ENCODE results near the gene NGF. TPM values are rescaled to one million over a fixed set of nuclear protein-coding genes. Genes with fewer than 3 reads are reported as not detected.

The NGF gene
- total and polyA plus RNA-seq, 8 donors, result 0.31 to 3.1 (median 1.8) TPM; not detected in 3

DNA sequence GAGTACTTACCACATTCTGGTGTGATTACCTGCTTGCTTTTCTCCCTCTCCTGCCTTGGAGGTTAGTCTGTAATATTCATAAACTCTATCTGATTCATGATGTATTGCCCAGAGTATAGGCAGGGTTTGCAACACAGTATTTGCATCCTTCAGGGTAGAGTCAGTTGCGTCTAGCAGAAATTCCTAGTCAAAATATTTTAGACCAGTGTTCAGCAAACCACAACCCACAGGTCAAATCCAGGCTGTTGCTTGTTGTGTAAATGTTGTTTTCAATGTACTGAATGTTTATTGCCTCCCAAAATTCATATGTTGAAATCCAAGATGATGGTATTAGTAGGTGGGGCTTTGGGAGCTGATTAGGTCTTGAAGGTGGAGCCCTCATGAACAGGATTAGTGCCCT is 82.9 kb downstream of the NGF start:
- intact Hi-C loops (cut with DNase I; ENCODE audit: low total_unique reads), result no loop called here
- H3K4me1 ChIP-seq, result no peaks in the 10 kb centered on the region
- H3K27ac ChIP-seq, result no peak overlapping the region
- no peaks in the 10 kb centered on the region for H3K36me3 ChIP-seq
- H3K9me3 ChIP-seq, result peaks cover 0 to 22% (median 15%) of the 10 kb centered on the region in 4 donors
- H3K27me3 ChIP-seq, result no peaks in the 10 kb centered on the region
- H3K4me3 ChIP-seq, result no peak overlapping the region
- no peak for TF ChIP-seq EP300 (IDR thresholded peaks at IDR 0.05)
- DNase-seq, result no peak
- WGBS, 5 donors, result 94 to 100% (median 97%) methylated on average over 1 of the region's 1 CpG

DNA sequence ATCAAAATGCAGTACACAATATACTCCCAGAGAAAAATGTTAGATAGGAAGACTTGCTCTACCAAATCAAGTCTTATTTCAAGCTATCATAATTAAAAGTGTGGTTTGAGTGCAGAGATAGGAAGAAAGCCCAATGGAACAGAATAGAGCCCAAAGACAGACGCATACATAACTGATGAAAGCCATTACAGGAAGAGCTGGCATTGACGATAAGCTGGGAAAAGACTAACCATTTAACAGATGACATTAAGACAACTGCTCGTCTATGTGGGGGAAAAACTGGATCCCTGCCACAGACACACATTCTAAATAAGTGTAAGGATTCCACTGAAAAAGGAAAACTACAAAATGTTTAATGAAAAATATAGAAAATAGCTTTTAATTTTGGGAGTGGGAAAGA is 85.5 kb downstream of the NGF start:
- Histone ChIP-seq H3K9me3 (peaks cover 0 to 10% (median 2%) of the 10 kb centered on the region in 4 donors), H3K4me1 (no peaks in the 10 kb centered on the region), H3K27ac (no peak overlapping the region), H3K36me3 (no peaks in the 10 kb centered on the region), H3K4me3 (no peak overlapping the region), H3K27me3 (no peaks in the 10 kb centered on the region)
- whole genome bisulfite sequencing, 5 donors, result 53 to 77% (median 67%) methylated on average over 3 of the region's 3 CpGs
- no peak for TF ChIP-seq EP300 (IDR thresholded peaks at IDR 0.05)
- no peak for TF ChIP-seq POLR2A (IDR thresholded peaks at IDR 0.05)
- TF ChIP-seq, protein P1, sequence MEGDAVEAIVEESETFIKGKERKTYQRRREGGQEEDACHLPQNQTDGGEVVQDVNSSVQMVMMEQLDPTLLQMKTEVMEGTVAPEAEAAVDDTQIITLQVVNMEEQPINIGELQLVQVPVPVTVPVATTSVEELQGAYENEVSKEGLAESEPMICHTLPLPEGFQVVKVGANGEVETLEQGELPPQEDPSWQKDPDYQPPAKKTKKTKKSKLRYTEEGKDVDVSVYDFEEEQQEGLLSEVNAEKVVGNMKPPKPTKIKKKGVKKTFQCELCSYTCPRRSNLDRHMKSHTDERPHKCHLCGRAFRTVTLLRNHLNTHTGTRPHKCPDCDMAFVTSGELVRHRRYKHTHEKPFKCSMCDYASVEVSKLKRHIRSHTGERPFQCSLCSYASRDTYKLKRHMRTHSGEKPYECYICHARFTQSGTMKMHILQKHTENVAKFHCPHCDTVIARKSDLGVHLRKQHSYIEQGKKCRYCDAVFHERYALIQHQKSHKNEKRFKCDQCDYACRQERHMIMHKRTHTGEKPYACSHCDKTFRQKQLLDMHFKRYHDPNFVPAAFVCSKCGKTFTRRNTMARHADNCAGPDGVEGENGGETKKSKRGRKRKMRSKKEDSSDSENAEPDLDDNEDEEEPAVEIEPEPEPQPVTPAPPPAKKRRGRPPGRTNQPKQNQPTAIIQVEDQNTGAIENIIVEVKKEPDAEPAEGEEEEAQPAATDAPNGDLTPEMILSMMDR (IDR thresholded peaks at IDR 0.05), result no peak
- TF ChIP-seq POLR2AphosphoS5 (IDR thresholded peaks at IDR 0.05), result no peak
- no peak for DNase-seq
- intact Hi-C loops (cut with DNase I; ENCODE audit: low total_unique reads), result no loop called here

GRCh38 chr1:115251856-115252255 is 86.2 kb downstream of the NGF start:
- H3K4me1 ChIP-seq, result no peaks in the 10 kb centered on the region
- 40 to 71% (median 51%) methylated on average over 2 of the region's 2 CpGs for WGBS, 5 donors
- TF ChIP-seq POLR2A (IDR thresholded peaks at IDR 0.05) (no peak), EP300 (IDR thresholded peaks at IDR 0.05) (no peak), POLR2AphosphoS5 (IDR thresholded peaks at IDR 0.05) (peak in 1 of 3 donors; percentile 50)
- TF ChIP-seq, protein P1 (IDR thresholded peaks at IDR 0.05), result no peak
- H3K27me3 ChIP-seq, result no peaks in the 10 kb centered on the region
- H3K36me3 ChIP-seq, result no peaks in the 10 kb centered on the region
- no peak overlapping the region for H3K4me3 ChIP-seq
- intact Hi-C loops (cut with DNase I; ENCODE audit: low total_unique reads), result no loop called here
- DNase-seq, result peak in 1 of 2 donors; percentile 74
- H3K27ac ChIP-seq, result peak overlapping the region in 2 of 5 donors; percentile 28 to 50
- H3K9me3 ChIP-seq, result peaks cover 0 to 8% (median 0%) of the 10 kb centered on the region in 4 donors

DNA sequence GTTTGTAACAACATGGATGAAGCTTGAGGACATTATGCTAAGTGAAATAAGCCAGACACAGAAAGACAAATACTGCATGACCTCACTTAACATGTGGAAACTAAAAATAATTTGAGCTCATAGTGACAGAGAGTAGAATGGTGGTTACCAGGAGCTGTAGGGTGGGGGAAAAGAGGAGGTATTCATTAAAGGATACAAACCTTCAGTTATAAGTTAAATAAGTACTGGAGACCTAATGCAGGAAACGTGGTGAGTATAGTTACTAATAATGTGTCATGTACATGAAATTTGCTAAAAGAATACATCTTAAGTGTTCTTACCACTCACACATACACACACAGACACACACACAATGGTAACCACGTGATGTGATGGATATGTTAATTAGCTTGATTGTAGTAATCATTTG is 86.7 kb downstream of the NGF start:
- H3K4me3 ChIP-seq, result no peak overlapping the region
- peak in 1 of 2 donors; percentile 34 for DNase-seq
- intact Hi-C loops (cut with DNase I; ENCODE audit: low total_unique reads), result no loop called here
- H3K9me3 ChIP-seq, result peaks cover 0 to 8% (median 0%) of the 10 kb centered on the region in 4 donors
- peak overlapping the region in 2 of 5 donors; percentile 28 to 50 for H3K27ac ChIP-seq
- 34 to 62% (median 44%) methylated on average over 2 of the region's 2 CpGs for WGBS, 5 donors
- H3K36me3 ChIP-seq, result no peaks in the 10 kb centered on the region
- TF ChIP-seq POLR2A (IDR thresholded peaks at IDR 0.05) (no peak), EP300 (IDR thresholded peaks at IDR 0.05) (no peak), POLR2AphosphoS5 (IDR thresholded peaks at IDR 0.05) (peak in 1 of 3 donors; percentile 49)
- TF ChIP-seq, protein P1 (IDR thresholded peaks at IDR 0.05), result no peak
- H3K4me1 ChIP-seq, result no peaks in the 10 kb centered on the region
- no peaks in the 10 kb centered on the region for H3K27me3 ChIP-seq

DNA sequence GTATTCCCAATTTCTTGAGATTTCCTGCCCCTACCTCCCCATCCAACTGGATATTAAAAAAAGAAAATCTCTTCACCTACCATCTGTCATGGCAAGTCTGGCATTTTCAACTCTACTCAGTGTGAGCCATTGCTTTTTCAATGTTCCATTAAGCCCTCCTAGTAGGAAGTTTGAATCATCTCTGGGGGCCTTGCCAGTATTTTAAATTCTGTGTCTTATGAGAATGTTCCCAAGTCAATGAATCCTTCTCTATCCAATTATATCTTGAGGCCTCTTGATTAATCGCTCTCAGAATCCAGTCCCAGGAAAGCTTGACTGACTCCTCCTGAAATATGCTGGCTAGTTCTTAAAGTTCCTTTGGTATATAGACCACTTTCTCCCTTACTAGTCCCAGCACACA is 91.5 kb downstream of the NGF start:
- 90 to 100% (median 94%) methylated on average over 1 of the region's 1 CpG for WGBS, 5 donors
- Histone ChIP-seq H3K27ac (no peak overlapping the region), H3K36me3 (no peaks in the 10 kb centered on the region), H3K9me3 (peaks cover 0 to 13% (median 0%) of the 10 kb centered on the region in 4 donors), H3K4me3 (no peak overlapping the region), H3K4me1 (no peaks in the 10 kb centered on the region), H3K27me3 (no peaks in the 10 kb centered on the region)
- DNase-seq, result no peak
- TF ChIP-seq POLR2A (IDR thresholded peaks at IDR 0.05) (no peak), POLR2AphosphoS5 (IDR thresholded peaks at IDR 0.05) (no peak)
- TF ChIP-seq, protein P1 (IDR thresholded peaks at IDR 0.05), result no peak
- intact Hi-C loops (cut with DNase I; ENCODE audit: low total_unique reads), result no loop called here

Data from stomach (tissue), 9 donors.